ENCODE results near the gene FSHR.

- TF ChIP-seq CHD2 (IDR thresholded peaks at IDR 0.05; ENCODE audit: low read length) (no peak), CEBPB (IDR thresholded peaks at IDR 0.05; ENCODE audit: low read depth, low read length) (no peak), CTCF (IDR thresholded peaks at IDR 0.05; ENCODE audit: control extremely low read depth in 1 of 3, insufficient read depth in 1 of 3, low read depth in 1 of 3, low read length in 3 of 3) (no peak), POLR2A (IDR thresholded peaks at IDR 0.05; ENCODE audit: control extremely low read depth in 1 of 2, low read depth in 2 of 2, low read length in 2 of 2) (no peak), USF2 (IDR thresholded peaks at IDR 0.05; ENCODE audit: low read length) (no peak), SUZ12 (IDR thresholded peaks at IDR 0.05; ENCODE audit: low read length) (no peak), POLR2AphosphoS5 (IDR thresholded peaks at IDR 0.05; ENCODE audit: low read depth, low read length) (no peak), BRCA1 (IDR thresholded peaks at IDR 0.05; ENCODE audit: low read depth, low read length) (no peak), KDM1A (IDR thresholded peaks at IDR 0.05; ENCODE audit: borderline replicate concordance, low read length) (no peak)
Measured at GRCh38 chr2:49032126-49032525, 122.2 kb downstream of the FSHR start.
